GM18861 (cell line): ENCODE measurements around the gene IL1RL2.

Source experiments
- ATAC-seq: cut with Tn5 transposase; IDR thresholded peaks from one replicate; pipeline ENCODE4 v1.9.1; 2021; ENCODE audit not compliant: unreplicated experiment

IL1RL2 gene

DNA sequence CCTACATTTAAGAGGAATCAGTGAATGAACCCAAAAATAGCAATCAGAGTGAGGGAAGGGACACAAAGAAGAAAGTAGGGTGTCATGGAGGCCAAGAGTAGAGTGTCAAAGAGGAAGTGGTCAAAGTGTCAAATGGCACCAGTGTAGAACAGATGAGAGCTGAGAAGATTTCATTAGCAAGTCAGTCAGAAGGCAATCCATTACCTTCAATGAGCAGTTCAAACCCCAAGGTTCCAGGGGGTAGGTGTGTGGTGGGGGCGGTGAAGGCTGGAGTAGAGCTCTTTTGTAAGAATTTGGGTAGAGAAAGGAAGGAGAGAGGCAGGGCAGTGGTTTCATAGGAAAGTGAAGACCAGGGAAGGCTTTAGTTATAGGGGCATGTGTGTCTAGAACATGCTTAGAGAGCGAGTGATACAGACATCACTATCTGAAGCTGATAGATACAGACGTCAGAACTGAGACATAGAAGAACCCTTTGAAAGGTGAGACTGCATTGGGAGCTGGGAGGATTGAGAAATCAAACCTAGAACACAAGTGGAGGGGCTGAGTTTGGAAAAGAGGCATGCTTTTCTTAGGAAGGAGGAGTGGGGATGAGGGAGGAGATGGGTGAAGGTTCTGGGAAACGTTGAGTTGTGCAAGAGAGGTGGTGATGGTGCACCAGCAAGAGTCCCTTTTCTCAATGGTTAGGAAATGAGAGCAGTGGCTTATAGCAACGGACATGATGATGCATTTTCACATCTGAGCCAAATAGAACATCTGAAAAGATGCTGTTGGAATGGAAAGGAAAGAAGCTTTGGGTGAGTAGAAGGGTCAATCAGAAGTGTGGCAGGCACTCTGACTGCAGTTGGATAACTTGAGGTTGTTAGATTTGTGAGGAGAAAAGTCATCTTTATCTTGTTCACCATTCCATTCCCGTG, 75.7 kb downstream of the IL1RL2 start:
- no peak for ATAC-seq

DNA sequence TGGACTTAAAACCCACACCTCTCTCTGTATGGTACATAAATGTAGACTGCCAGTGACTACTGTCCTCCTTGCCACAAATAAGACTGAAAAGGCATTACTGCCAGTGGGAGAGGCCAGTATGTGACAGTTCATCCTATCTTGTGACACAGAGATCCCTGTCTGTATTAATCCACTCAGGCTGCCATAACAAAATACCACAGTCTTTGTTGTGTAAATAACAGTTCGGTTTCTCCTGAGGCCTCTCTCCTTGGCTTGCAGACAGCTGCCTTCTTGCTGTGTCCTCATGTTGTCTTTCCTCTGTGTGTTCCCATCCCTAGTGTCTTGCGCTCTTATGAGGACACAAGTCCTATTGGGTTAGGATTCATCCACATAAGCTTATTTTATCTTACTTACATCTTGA, 78.1 kb downstream of the IL1RL2 start:
- ATAC-seq: no peak

DNA sequence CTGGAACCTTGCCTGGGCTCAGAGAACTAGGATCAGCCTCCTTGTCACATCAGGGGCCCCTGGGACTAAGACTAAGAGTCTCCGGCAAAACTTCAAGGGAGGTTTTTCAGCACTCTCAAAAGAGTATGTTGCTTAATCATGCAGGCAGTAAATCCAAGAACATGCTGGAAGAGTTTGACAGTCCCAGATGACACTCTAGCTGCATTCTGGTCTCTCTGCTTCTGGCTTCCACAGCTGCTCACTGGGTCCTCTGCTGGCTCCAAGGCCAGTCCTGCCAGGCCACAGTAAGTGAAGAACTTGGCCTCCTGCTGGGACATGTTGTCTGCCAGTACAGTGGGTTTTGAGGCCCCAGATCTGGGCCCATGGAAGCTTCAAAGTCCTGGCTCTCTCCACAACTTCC, 79.4 kb downstream of the IL1RL2 start:
- no peak for ATAC-seq

DNA sequence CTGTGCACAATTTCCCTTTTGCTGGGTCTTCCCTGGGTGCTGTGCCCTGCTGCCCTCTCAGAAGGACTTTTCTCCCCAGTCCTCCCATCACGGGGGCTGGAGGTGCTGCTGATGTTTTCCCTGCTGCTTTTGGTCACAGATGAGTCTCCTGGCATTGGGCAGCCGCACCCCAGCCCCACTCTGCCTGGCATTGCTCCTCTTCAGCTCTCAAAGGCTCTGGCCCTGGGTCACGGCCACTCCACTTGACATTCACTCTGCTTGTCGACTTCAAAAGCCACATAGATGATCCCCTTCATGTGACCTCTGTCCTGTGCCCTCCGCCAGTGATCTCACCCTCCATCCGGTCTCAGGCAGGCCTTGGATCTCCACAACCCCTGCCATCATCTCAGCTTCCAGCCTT, 81.0 kb downstream of the IL1RL2 start:
- ATAC-seq: no peak

DNA sequence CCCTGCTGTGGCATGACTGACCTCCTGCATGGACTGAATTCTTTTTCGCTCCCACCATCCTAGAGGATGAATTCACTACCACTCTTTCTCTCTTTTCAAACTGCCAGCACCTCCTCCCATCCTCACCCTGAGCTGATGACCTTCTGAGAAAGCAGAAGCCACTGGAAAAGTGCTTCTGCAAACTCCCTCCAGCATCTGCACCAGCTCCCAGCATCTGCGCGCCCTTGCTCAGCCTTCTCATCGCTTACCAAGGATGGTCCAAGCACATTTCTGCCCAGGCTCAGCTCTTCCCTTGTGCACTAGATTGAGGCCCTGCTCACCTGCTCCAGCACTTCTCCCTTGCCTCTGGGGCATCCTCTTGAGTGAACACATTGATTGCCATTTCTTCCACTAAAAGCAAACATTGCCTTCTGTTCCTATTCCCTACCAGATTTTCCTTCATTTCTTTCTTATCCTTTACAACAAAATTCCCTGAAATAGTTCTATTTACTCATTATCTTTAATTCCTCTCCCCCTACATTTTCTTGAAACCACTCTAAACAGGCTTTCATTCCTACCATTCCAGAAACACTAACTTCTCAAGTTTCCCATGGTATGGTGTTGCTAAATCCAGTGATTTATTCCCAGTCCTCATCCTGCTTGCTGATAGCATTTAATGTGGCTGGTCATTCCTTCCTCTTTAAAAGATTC, 81.8 kb downstream of the IL1RL2 start:
- no peak for ATAC-seq

DNA sequence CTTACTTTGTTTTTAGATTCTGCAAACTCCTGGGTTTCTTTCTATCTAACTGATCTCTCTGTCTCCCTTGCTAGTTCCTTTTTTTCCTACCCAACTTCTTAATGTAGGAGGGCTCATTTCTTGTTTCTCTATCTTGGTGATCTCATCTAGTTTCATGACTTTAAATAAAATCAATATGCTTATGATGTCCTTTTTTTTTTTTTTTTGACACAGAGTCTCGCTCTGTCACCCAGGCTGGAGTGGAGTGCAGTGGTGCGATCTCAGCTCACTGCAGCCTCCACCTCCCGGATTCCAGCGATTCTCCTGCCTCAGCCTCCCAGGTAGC, 82.3 kb downstream of the IL1RL2 start:
- no peak for ATAC-seq

DNA sequence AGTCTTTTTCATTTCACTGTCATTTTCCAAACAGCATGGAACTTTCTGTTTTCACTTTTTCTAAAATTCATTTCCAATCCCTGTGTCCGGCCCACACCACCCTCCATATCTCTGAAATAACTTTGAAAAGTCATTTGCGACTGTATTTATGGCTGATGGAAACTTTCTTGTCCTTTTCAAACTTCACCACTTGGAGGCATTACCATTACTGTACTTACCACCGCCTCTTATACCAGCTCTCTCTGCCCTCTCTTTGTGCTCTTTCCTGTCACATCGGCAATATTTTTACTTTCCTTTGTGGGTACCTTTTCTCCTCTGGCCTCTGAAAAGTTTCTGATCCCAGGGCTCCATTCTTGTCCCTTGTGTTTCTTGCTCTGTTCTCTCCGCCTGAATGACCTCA, 85.0 kb downstream of the IL1RL2 start:
- ATAC-seq: no peak

DNA sequence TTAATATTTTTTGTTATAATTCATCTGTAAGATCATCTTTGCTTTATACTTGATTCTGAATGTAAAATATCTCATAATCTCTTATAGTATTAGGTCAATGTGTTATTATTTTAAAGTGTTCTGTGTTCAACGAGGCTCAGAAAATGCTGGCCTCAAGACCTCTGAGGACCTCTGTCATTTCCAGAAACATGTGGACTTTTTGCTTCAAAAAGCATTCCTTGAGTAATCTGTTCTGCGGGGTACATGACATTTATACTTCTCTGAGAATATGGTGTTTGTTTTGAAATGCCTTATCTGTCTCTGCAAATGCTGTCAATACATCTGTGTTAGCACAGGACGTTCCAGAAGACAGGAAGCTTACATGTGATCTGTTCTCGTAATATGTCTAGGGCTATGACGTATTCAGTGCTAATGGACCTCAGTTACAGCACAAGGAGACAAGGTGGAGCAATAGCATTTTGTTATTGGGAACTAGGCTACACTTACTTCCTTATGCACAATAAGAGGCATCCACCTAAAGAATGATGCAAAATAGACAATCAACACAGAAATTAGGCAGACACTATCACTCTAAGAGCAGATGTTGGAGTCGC, 86.9 kb downstream of the IL1RL2 start:
- no peak for ATAC-seq

DNA sequence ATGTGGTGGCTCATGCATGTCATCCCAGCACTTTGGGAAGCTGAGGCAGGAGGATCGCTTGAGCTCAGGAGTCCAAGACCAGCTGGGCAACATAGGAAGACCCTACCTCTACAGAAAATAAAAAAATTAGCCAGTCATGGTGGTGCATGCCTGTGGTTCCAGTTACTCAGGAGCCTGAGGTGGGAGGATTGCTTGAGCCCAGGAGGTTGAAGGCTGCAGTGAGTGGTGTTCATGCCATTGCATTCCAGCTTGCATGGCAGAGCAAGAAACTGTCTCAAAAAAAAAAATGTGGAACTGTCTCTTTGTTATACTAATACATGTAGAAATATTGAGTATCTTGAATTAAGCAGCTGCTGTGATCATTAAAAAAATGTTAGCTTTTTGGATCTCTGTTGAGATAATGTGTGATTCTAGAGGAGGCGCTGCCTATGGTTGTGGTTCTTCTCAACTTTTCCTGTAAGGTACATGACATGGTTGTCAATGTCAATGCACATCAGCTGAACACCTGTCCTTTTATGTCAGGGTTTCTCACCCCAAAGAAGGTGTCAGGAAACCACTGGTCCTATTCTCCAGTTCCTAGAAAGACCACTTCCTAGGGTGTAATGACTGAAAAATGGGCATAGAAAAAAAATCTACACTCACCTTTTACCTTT, 89.9 kb downstream of the IL1RL2 start:
- ATAC-seq: no peak

DNA sequence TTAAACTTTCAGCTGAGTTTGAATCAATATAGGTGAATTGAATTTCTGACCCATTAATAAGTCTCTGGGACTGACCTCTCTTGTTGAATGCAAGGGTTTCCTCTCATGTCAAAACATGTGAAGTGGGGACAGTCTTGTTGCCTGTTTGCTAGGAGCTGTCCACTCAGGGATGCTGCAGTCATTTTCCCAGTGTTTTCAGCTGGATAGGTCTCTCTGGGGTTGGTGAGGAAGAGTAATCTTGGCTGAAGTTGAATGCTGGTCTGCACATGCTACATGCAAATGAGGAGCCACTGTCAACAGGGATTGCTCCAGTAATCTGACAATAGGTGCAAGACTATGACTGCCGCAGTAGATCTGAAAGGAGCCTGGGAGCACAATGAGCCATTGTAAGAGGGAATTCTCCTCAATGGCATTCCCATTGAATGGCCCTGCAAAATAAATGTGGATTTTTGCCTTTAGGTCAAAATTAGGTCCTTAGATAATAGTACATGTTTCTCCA, 90.4 kb downstream of the IL1RL2 start:
- ATAC-seq: no peak

DNA sequence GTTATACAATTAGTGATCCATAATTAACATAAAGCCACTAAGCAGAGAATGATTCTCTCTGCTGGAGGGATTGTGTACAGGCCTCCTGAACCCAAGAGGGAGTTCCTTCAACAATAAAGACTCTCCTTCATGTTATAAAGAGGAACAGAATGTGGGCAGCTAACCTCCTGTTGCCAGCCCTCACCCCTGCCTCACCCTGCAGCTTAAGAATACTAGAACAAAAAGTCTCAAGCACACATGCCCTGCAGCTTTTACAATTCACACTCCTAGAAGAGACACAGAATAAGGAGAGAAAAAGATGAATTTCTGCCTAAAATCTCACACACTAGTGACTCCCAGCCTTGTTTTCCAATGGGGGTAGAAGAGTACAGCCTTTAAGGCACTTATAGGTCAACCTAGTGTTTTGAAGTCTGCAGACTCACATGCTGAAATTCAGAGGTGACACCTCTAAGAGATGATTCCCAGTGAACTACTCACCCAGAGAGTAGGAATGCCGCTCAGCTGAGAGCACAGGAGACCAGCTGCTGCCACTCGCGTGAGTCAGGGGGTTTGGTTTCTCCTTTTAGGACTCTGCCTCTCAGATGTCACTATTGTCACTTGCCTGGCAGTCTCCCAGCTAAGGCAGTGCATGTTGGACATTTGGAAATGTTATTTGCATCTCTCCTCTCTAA, 92.0 kb downstream of the IL1RL2 start:
- ATAC-seq: no peak

DNA sequence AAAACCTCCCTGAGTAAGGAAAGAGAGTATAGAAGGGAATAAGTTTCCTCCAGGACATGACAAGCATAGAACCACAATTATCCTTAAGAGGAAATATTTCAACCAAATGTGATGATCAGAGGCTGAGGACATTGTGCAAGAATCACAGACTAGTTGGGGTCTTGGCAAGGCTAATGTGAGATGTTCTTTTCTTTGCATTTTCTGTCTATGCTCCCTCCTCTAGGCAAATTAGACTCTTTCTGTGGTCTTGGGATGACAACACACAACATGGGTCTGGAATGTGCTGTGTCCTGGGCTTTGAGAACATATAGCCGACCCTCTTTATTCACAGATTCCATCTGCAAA, 92.5 kb downstream of the IL1RL2 start:
- ATAC-seq: no peak

DNA sequence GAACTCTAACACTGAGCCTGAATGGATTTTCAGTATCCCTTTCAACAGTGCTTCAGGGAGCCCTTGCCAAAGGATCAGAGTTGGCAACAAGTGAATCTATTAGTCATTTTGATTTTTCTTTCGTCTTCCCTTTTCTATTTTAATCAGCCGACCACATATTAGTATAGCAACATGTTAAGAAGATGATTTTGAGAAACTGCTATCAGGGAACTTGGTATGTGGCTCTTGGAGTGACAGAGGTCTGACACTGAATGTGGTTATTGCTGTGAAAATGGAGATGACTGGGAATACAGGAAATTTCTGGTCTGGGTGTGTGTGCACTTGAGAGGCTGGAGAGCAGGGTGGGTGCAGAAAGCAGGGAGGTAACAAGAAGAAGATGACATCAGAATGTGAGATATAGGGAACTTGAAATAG, 95.9 kb downstream of the IL1RL2 start:
- no peak for ATAC-seq

DNA sequence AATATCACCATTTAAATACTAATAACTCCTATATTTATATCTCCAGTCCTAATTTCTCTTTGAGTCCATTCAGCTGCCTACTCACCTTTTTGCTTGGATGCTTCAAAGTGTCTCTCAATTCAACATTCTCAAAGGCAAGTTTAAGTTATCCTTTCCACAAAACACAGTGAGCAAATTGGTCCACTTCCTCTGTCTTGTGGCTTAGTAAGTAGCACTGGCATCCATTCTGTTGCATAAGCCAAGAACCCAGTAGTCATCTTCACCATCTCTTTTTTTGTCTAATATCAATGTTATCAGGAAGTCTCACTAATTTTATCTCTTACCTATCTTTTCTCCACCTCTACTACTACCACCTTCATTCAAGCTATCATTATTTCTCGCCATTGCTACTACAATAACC, 97.2 kb downstream of the IL1RL2 start:
- ATAC-seq: no peak

DNA sequence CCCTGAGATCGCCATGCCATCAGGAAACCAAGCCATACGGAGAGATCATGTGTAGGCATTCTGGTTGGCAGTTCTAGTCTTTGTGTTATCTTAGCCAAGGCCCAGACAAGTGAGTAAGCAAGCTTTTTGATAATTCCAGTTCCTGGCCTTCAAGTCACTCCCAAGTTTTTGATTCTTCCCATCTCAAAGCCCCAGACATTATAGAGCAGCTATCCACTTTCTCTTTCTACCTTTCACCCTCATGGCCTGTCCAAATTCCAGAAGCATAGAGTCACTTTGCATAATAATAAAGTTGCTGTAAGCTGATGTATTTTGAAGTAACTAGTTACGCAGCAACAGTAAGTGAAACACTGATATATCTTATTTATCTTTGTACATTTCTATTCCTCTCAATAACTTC, 97.8 kb downstream of the IL1RL2 start:
- no peak for ATAC-seq

DNA sequence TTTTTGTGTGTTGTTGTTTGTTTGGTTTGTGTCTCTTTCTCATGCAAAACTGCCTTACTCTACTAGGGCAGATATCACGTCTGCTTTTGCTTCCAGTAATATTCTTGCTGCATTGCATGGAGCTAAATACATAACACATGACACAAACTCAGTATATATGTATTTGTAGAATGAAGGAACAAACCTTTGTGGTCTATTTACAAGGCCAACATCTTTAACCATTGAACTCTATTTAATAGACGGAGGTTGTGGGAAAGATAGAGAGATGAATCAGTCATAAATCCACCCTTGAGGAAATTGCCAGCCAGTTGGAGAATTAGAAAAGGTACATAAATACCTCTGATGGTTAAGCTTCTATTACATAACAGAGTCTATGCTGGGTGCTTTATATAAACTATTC, 98.5 kb downstream of the IL1RL2 start:
- ATAC-seq: no peak

DNA sequence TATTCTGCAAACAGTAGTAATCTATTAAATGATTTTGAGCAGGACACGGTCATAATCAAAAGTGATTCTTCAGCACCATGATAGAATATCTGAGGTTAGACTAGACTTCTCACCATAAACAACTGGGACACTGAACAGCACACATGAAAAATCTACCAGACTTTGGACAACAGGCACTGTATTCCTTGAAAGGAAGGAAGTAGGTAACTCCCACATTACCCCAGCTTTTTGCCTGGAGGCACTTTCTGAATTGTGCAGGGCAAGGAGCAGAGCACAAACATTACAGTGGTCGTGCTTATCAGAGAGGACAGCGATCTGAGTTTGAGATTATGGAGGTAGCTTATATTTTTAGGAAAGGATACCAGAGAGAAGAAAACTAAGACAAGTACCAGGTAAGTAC, 99.2 kb downstream of the IL1RL2 start:
- ATAC-seq: no peak

DNA sequence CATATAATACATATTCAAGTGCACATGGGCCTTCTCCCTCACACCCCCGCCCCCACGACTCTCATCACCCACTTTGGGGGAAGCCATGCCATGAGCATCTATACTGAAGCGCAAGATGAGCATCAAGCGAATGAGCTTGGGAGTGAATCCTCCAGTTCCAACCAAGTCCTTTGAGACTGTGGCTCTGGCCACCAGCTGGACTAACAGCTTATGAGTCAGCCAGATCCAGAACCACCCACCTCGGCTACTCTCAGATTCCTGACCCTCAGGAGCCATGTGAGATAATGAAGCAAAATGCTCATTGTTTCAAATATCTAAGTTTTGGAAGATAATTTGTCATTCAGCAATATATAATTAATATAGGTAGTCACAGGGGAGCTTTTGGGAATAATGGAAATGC, 102.3 kb downstream of the IL1RL2 start:
- ATAC-seq: no peak
